ENCODE measurements around the gene COL26A1.

Gene COL26A1

GRCh38 chr7:101576998-101577397 is 214.3 kb downstream of the COL26A1 start:
- H3K9me3 Mint-ChIP-seq (ENCODE audit: low read depth): no peaks in the 10 kb centered on the region
- H3K36me3 Mint-ChIP-seq: no peaks in the 10 kb centered on the region
- no peak overlapping the region for H3K27ac Mint-ChIP-seq
- H3K4me3 Mint-ChIP-seq: no peak overlapping the region
- H3K27me3 Mint-ChIP-seq: peaks cover 8% of the 10 kb centered on the region
- peaks cover 7% of the 10 kb centered on the region for H3K4me1 Mint-ChIP-seq (ENCODE audit: low read depth)

- Mint-ChIP-seq H3K4me3 (no peak overlapping the region), H3K27ac (no peak overlapping the region), H3K27me3 (peaks cover 12% of the 10 kb centered on the region), H3K9me3 (ENCODE audit: low read depth) (no peaks in the 10 kb centered on the region), H3K36me3 (no peaks in the 10 kb centered on the region), H3K4me1 (ENCODE audit: low read depth) (peaks cover 7% of the 10 kb centered on the region)
These were observed 215.9 kb downstream of the COL26A1 start for GRCh38 chr7:101578552-101578951.

GRCh38 chr7:101580596-101580995 is 217.9 kb downstream of the COL26A1 start:
- peaks cover 8% of the 10 kb centered on the region for H3K27me3 Mint-ChIP-seq
- H3K9me3 Mint-ChIP-seq (ENCODE audit: low read depth): no peaks in the 10 kb centered on the region
- H3K4me1 Mint-ChIP-seq (ENCODE audit: low read depth): peaks cover 2% of the 10 kb centered on the region
- no peak overlapping the region for H3K4me3 Mint-ChIP-seq
- H3K27ac Mint-ChIP-seq: no peak overlapping the region
- H3K36me3 Mint-ChIP-seq: no peaks in the 10 kb centered on the region

- H3K4me3 Mint-ChIP-seq: no peak overlapping the region
- H3K27me3 Mint-ChIP-seq: peaks cover 6% of the 10 kb centered on the region
- H3K27ac Mint-ChIP-seq: no peak overlapping the region
- peaks cover 2% of the 10 kb centered on the region for H3K4me1 Mint-ChIP-seq (ENCODE audit: low read depth)
- H3K9me3 Mint-ChIP-seq (ENCODE audit: low read depth): no peaks in the 10 kb centered on the region
- H3K36me3 Mint-ChIP-seq: no peaks in the 10 kb centered on the region
These were observed 219.2 kb downstream of the COL26A1 start for GRCh38 chr7:101581891-101582290.

GRCh38 chr7:101582971-101583370 is 220.3 kb downstream of the COL26A1 start:
- Mint-ChIP-seq H3K4me3 (no peak overlapping the region), H3K36me3 (no peaks in the 10 kb centered on the region), H3K27me3 (peaks cover 6% of the 10 kb centered on the region), H3K4me1 (ENCODE audit: low read depth) (peaks cover 5% of the 10 kb centered on the region), H3K9me3 (ENCODE audit: low read depth) (no peaks in the 10 kb centered on the region), H3K27ac (no peak overlapping the region)

- H3K27me3 Mint-ChIP-seq: peaks cover 4% of the 10 kb centered on the region
- no peaks in the 10 kb centered on the region for H3K36me3 Mint-ChIP-seq
- H3K9me3 Mint-ChIP-seq (ENCODE audit: low read depth): no peaks in the 10 kb centered on the region
- no peak overlapping the region for H3K27ac Mint-ChIP-seq
- peaks cover 5% of the 10 kb centered on the region for H3K4me1 Mint-ChIP-seq (ENCODE audit: low read depth)
- no peak overlapping the region for H3K4me3 Mint-ChIP-seq
These were observed 223.6 kb downstream of the COL26A1 start for GRCh38 chr7:101586078-101586905.

GRCh38 chr7:101586906-101587677 is 224.4 kb downstream of the COL26A1 start:
- H3K36me3 Mint-ChIP-seq: no peaks in the 10 kb centered on the region
- H3K4me1 Mint-ChIP-seq (ENCODE audit: low read depth): peaks cover 5% of the 10 kb centered on the region
- peaks cover 5% of the 10 kb centered on the region for H3K27me3 Mint-ChIP-seq
- no peaks in the 10 kb centered on the region for H3K9me3 Mint-ChIP-seq (ENCODE audit: low read depth)
- H3K27ac Mint-ChIP-seq: no peak overlapping the region
- no peak overlapping the region for H3K4me3 Mint-ChIP-seq

- Mint-ChIP-seq H3K27ac (no peak overlapping the region), H3K27me3 (peaks cover 2% of the 10 kb centered on the region), H3K36me3 (no peaks in the 10 kb centered on the region), H3K4me3 (no peak overlapping the region), H3K9me3 (ENCODE audit: low read depth) (no peaks in the 10 kb centered on the region), H3K4me1 (ENCODE audit: low read depth) (peaks cover 5% of the 10 kb centered on the region)
These were observed 225.7 kb downstream of the COL26A1 start for GRCh38 chr7:101588131-101588935.

- Mint-ChIP-seq H3K27ac (no peak overlapping the region), H3K36me3 (no peaks in the 10 kb centered on the region), H3K4me1 (ENCODE audit: low read depth) (peaks cover 5% of the 10 kb centered on the region), H3K4me3 (no peak overlapping the region), H3K27me3 (peaks cover 2% of the 10 kb centered on the region), H3K9me3 (ENCODE audit: low read depth) (no peaks in the 10 kb centered on the region)
These were observed 226.4 kb downstream of the COL26A1 start for GRCh38 chr7:101589052-101589451.

GRCh38 chr7:101589976-101590662 is 227.4 kb downstream of the COL26A1 start:
- no peaks in the 10 kb centered on the region for H3K36me3 Mint-ChIP-seq
- peaks cover 2% of the 10 kb centered on the region for H3K27me3 Mint-ChIP-seq
- no peaks in the 10 kb centered on the region for H3K9me3 Mint-ChIP-seq (ENCODE audit: low read depth)
- no peak overlapping the region for H3K27ac Mint-ChIP-seq
- no peak overlapping the region for H3K4me3 Mint-ChIP-seq
- H3K4me1 Mint-ChIP-seq (ENCODE audit: low read depth): peaks cover 5% of the 10 kb centered on the region

GRCh38 chr7:101590663-101591435 is 228.2 kb downstream of the COL26A1 start:
- Mint-ChIP-seq H3K36me3 (no peaks in the 10 kb centered on the region), H3K27ac (no peak overlapping the region), H3K4me3 (no peak overlapping the region), H3K9me3 (ENCODE audit: low read depth) (no peaks in the 10 kb centered on the region), H3K27me3 (peaks cover 2% of the 10 kb centered on the region), H3K4me1 (ENCODE audit: low read depth) (peaks cover 5% of the 10 kb centered on the region)

- Mint-ChIP-seq H3K27me3 (peaks cover 2% of the 10 kb centered on the region), H3K36me3 (no peaks in the 10 kb centered on the region), H3K4me3 (no peak overlapping the region), H3K27ac (no peak overlapping the region), H3K9me3 (ENCODE audit: low read depth) (no peaks in the 10 kb centered on the region), H3K4me1 (ENCODE audit: low read depth) (peaks cover 5% of the 10 kb centered on the region)
These were observed 228.8 kb downstream of the COL26A1 start for GRCh38 chr7:101591504-101591903.

GRCh38 chr7:101593556-101593955 is 230.9 kb downstream of the COL26A1 start:
- Mint-ChIP-seq H3K27ac (no peak overlapping the region), H3K27me3 (peaks cover 2% of the 10 kb centered on the region), H3K4me3 (no peak overlapping the region), H3K9me3 (ENCODE audit: low read depth) (no peaks in the 10 kb centered on the region), H3K4me1 (ENCODE audit: low read depth) (no peaks in the 10 kb centered on the region), H3K36me3 (no peaks in the 10 kb centered on the region)

GRCh38 chr7:101594790-101595189 is 232.1 kb downstream of the COL26A1 start:
- no peak overlapping the region for H3K4me3 Mint-ChIP-seq
- H3K36me3 Mint-ChIP-seq: no peaks in the 10 kb centered on the region
- H3K27me3 Mint-ChIP-seq: peaks cover 2% of the 10 kb centered on the region
- no peak overlapping the region for H3K27ac Mint-ChIP-seq
- no peaks in the 10 kb centered on the region for H3K9me3 Mint-ChIP-seq (ENCODE audit: low read depth)
- H3K4me1 Mint-ChIP-seq (ENCODE audit: low read depth): no peaks in the 10 kb centered on the region
